Suprapubic skin (tissue), 4 donors: Measurements from ENCODE around the gene ISLR. TPM values are rescaled to one million over a fixed set of nuclear protein-coding genes. Genes with fewer than 3 reads are reported as not detected.

Experiments used
- DNase-seq, 2 donors: peaks; one replicate each; pipeline ENCODE4 v3.0.0-alpha.2; 2019; ENCODE audit warnings: low spot score in 2 of 2
- H3K27ac ChIP-seq: fragments of 200-600 bp; sonication (generic); one replicate; pipeline ENCODE4 v1.5.1; 2019
- H3K27me3 ChIP-seq: fragments of 200-600 bp; sonication (generic); one replicate; pipeline ENCODE4 v1.5.1; 2019
- H3K36me3 ChIP-seq: fragments of 200-600 bp; sonication (generic); one replicate; pipeline ENCODE4 v1.5.1; 2019
- H3K4me1 ChIP-seq: fragments of 200-600 bp; sonication (generic); one replicate; pipeline ENCODE4 v1.5.1; 2019
- H3K4me3 ChIP-seq: fragments of 200-600 bp; sonication (generic); one replicate; pipeline ENCODE4 v1.5.1; 2019; ENCODE audit warnings: mild to moderate bottlenecking
- H3K9me3 ChIP-seq: fragments of 200-600 bp; sonication (generic); one replicate; pipeline ENCODE4 v1.5.1; 2019
- CTCF ChIP-seq, 2 donors: fragments of 200-600 bp in 1 of 2; fragments of 450-650 bp in 1 of 2; sonication (generic) in 1 of 2; IDR thresholded peaks; one replicate each; pipeline ENCODE4 v1.5.1; 2016 to 2019; ENCODE audit warnings: antibody characterized with exemption in 2 of 2, mild to moderate bottlenecking in 1 of 2, moderate library complexity in 1 of 2
- EP300 ChIP-seq: sonication (generic); formaldehyde crosslinking; IDR thresholded peaks from one replicate; pipeline ENCODE4 v1.6.1; 2017; ENCODE audit warnings: antibody characterized with exemption
- POLR2A ChIP-seq, 2 donors: fragments of 450-650 bp; IDR thresholded peaks; one replicate each; pipeline ENCODE4 v1.6.1; 2017; ENCODE audit warnings: antibody characterized with exemption in 2 of 2, mild to moderate bottlenecking in 2 of 2, moderate library complexity in 2 of 2
- POLR2AphosphoS5 ChIP-seq, 3 donors: sonication (generic); formaldehyde crosslinking; IDR thresholded peaks; one replicate each; pipeline ENCODE4 v1.6.1; 2017; ENCODE audit warnings: antibody characterized with exemption in 3 of 3
- WGBS: methylation state at CpG from one replicate; pipeline ENCODE4 v1.1.5; 2018; 5-methylcytosine and 5-hydroxymethylcytosine counted together
- total RNA-seq, 4 donors: library from RNA; depleted of rRNA; stranded (reverse); fragments of >200 nt; gene quantifications; one replicate each; pipeline ENCODE4 v1.1.0, GENCODE V29; 2016

ISLR gene
- total RNA-seq, 4 donors from 2014 or later: 11.5 to 41.1 (median 18.1) TPM

- Histone ChIP-seq H3K27ac (no peak within 1 kb of the TSS), H3K36me3 (no peaks in the 10 kb centered on the region), H3K4me3 (no peak within 1 kb of the TSS), H3K9me3 (no peaks in the 10 kb centered on the region), H3K4me1 (peaks cover 29% of the 10 kb centered on the region), H3K27me3 (peaks cover 13% of the 10 kb centered on the region)
- DNase-seq: no peak
- TF ChIP-seq POLR2A (IDR thresholded peaks at IDR 0.05): no peak
- TF ChIP-seq CTCF (IDR thresholded peaks at IDR 0.05): no peak
- TF ChIP-seq EP300: no peak
- TF ChIP-seq POLR2AphosphoS5 (IDR thresholded peaks at IDR 0.05): no peak
- 53% methylated on average over 17 of the region's 26 CpGs for WGBS
Measured at GRCh38 chr15:74202452-74203401, 29.2 kb downstream of the ISLR start, which contains the start of gene STRA6. Gene STRA6, minus strand, starts transcription at chr15:74202787. Its CDS starts 520 bp downstream, at chr15:74202267.

- H3K27me3 ChIP-seq: peaks cover 25% of the 10 kb centered on the region
- no peak overlapping the region for H3K4me3 ChIP-seq
- 55% methylated on average over 10 of the region's 10 CpGs for WGBS
- H3K4me1 ChIP-seq: peaks cover 29% of the 10 kb centered on the region
- H3K36me3 ChIP-seq: no peaks in the 10 kb centered on the region
- no peaks in the 10 kb centered on the region for H3K9me3 ChIP-seq
- DNase-seq: no peak
- no peak for TF ChIP-seq POLR2AphosphoS5 (IDR thresholded peaks at IDR 0.05)
- TF ChIP-seq POLR2A (IDR thresholded peaks at IDR 0.05): no peak
- TF ChIP-seq CTCF (IDR thresholded peaks at IDR 0.05): no peak
- no peak for TF ChIP-seq EP300
- no peak overlapping the region for H3K27ac ChIP-seq
Measured at GRCh38 chr15:74203914-74204431, 30.5 kb downstream of the ISLR start.

GRCh38 chr15:74205582-74205947 lies 32.1 kb downstream of the ISLR start:
- no peak overlapping the region for H3K27ac ChIP-seq
- no peaks in the 10 kb centered on the region for H3K36me3 ChIP-seq
- peaks cover 26% of the 10 kb centered on the region for H3K27me3 ChIP-seq
- DNase-seq: no peak
- peaks cover 22% of the 10 kb centered on the region for H3K4me1 ChIP-seq
- WGBS: 83% methylated on average over 4 of the region's 4 CpGs
- H3K4me3 ChIP-seq: no peak overlapping the region
- no peaks in the 10 kb centered on the region for H3K9me3 ChIP-seq
- TF ChIP-seq CTCF (IDR thresholded peaks at IDR 0.05) (no peak), POLR2AphosphoS5 (IDR thresholded peaks at IDR 0.05) (no peak), POLR2A (IDR thresholded peaks at IDR 0.05) (no peak), EP300 (no peak)

GRCh38 chr15:74206801-74207281 lies 33.3 kb downstream of the ISLR start:
- peaks cover 10% of the 10 kb centered on the region for H3K4me1 ChIP-seq
- WGBS: 30% methylated on average over 2 of the region's 6 CpGs
- H3K36me3 ChIP-seq: no peaks in the 10 kb centered on the region
- peaks cover 26% of the 10 kb centered on the region for H3K27me3 ChIP-seq
- no peaks in the 10 kb centered on the region for H3K9me3 ChIP-seq
- TF ChIP-seq POLR2A (IDR thresholded peaks at IDR 0.05) (no peak), CTCF (IDR thresholded peaks at IDR 0.05) (no peak), POLR2AphosphoS5 (IDR thresholded peaks at IDR 0.05) (no peak), EP300 (no peak)
- no peak for DNase-seq
- no peak overlapping the region for H3K4me3 ChIP-seq
- H3K27ac ChIP-seq: no peak overlapping the region
